Thoracic aorta (tissue), 2 donors: ENCODE data around the gene TTC13. TPM values are rescaled to one million over a fixed set of nuclear protein-coding genes. Genes with fewer than 3 reads are reported as not detected.

Source experiments
- ATAC-seq: fragments of 150-250 bp; one replicate; pipeline ENCODE4 v1.8.0; 2017; ENCODE audit warnings: low read depth; ENCODE audit not compliant: insufficient number of reproducible peaks, low FRiP score
- DNase-seq: peaks from one replicate; pipeline ENCODE4 v3.0.0-alpha.2; 2020; ENCODE audit warnings: low spot score
- H3K27ac ChIP-seq, 2 donors: fragments of 200-600 bp; sonication (generic); 1 replicate in 1 of 2; 2 replicates in 1 of 2; pipeline ENCODE4 v1.5.1; 2016; ENCODE audit warnings: mild to moderate bottlenecking in 2 of 2, moderate library complexity in 2 of 2
- H3K27me3 ChIP-seq: fragments of 200-600 bp; sonication (generic); replicated peaks from 2 replicates; pipeline ENCODE4 v1.6.0; 2016; ENCODE audit warnings: mild to moderate bottlenecking; ENCODE audit not compliant: insufficient read depth
- H3K36me3 ChIP-seq: fragments of 200-600 bp; sonication (generic); one replicate; pipeline ENCODE4 v1.5.1; 2016
- H3K4me1 ChIP-seq, 2 donors: fragments of 200-600 bp; sonication (generic); 1 replicate in 1 of 2; 2 replicates in 1 of 2; pipeline versions ENCODE4 v1.5.1 to v1.6.0; 2016; ENCODE audit warnings: low read depth in 2 of 2, mild to moderate bottlenecking in 1 of 2; ENCODE audit not compliant: control insufficient read depth in 1 of 2
- H3K4me3 ChIP-seq: fragments of 200-600 bp; sonication (generic); 2 replicates; pipeline ENCODE4 v1.5.1; 2016; ENCODE audit warnings: mild to moderate bottlenecking
- H3K9me3 ChIP-seq: fragments of 200-600 bp; sonication (generic); 2 replicates; pipeline ENCODE4 v1.5.1; 2016
- CTCF ChIP-seq: fragments of 200-600 bp; sonication (generic); IDR thresholded peaks from one replicate; pipeline ENCODE4 v1.5.1; 2019; ENCODE audit warnings: antibody characterized with exemption
- total RNA-seq, 2 donors: library from RNA; depleted of rRNA; stranded (reverse); fragments of >200 nt; gene quantifications; one replicate each; pipeline versions ENCODE4 v1.1.0 to v1.2.3, GENCODE V29; 2016

Gene TTC13
- total RNA-seq, 2 donors from 2014 or later: 35.0 to 66.1 TPM

- ATAC-seq: peak; percentile 70
- Histone ChIP-seq H3K4me3 (peak overlapping the region; percentile 23), H3K27ac (peak overlapping the region; percentile 40 to 64), H3K36me3 (peaks cover 3% of the 10 kb centered on the region), H3K27me3 (no peaks in the 10 kb centered on the region), H3K4me1 (peaks cover 9 to 39% of the 10 kb centered on the region in 2 donors), H3K9me3 (no peaks in the 10 kb centered on the region)
- TF ChIP-seq CTCF: no peak
- DNase-seq: no peak
These were observed 67.9 kb downstream of the TTC13 start for GRCh38 chr1:230910755-230911117.

DNA sequence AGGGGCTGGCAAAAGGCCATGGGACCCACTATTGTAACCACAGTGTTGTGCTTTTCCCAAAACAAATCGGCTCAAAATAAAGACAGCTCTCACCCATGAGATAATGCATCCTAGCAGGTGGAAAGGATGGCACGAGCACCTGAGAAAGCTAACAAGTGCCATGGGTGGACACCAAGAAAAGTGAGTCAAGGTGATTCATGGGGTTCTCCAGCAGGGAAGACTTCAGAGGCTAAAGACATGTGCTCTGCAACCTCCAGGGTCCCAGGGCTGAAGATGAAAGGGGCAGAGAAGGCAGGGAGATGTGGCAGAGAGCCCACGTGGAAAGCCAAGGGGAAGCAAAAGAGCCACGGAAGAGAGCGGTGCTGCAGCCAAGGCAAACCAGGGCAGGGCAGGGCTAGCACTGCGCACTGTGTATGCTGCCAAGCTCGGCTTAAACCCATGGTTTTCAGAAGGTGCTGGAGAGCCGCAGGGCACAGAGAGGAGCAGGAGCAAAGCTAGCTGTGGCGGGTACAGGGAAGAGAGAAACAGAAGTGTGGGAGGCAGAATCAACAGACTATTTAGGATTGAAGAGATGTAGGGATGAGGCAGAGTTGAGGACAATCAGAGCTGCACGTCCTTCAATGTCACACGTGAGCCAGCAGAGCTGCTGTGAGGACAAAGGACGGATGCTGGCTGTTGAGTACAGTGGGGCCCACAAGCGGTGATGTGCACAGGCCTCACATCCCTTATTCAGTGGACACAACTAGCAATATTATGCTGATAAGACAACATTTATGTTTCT is 68.5 kb downstream of the TTC13 start:
- peaks cover 3% of the 10 kb centered on the region for H3K36me3 ChIP-seq
- ATAC-seq (peak; percentile 88), DNase-seq (no peak)
- no peaks in the 10 kb centered on the region for H3K9me3 ChIP-seq
- peak overlapping the region; percentile 23 for H3K4me3 ChIP-seq
- peak overlapping the region; percentile 40 to 64 for H3K27ac ChIP-seq
- no peaks in the 10 kb centered on the region for H3K27me3 ChIP-seq
- peaks cover 12 to 45% of the 10 kb centered on the region in 2 donors for H3K4me1 ChIP-seq
- no peak for TF ChIP-seq CTCF

DNA sequence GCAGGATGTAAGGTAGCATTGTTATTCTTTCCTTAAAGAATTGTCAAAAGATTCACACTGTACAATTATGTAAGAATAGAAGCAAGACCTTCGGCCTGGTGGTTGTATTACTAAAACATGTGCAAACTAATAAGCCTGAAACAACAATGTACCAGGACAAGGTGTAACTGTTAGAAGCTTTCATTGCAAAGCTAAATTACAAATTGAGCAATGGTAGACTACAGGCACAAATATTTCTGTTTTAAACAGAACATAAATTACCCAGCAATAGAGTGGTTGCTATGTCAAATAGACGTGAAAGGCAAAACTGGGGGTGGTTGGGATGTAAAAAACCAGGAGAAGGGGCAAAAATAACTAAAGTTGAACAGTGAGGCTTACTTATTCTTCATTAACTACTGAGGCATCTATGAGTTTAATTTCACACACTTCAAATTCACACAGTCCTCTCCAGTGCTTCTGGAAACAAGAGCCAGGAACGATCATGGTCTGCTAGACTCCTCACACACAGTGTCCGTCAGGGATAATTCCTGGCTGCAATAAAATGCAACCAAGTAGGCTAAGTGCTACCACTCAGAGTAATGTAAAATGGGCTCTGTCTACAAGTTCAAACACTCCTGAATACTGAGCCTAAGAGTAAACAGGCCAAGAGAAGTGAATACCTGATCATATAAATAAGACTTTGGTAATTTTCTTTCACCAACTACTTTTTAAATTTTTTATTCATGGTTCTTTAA is 71.0 kb downstream of the TTC13 start:
- Histone ChIP-seq H3K4me3 (no peak overlapping the region), H3K4me1 (peaks cover 9 to 38% of the 10 kb centered on the region in 2 donors), H3K9me3 (no peaks in the 10 kb centered on the region), H3K36me3 (no peaks in the 10 kb centered on the region), H3K27ac (no peak overlapping the region), H3K27me3 (no peaks in the 10 kb centered on the region)
- DNase-seq: no peak
- no peak for ATAC-seq
- no peak for TF ChIP-seq CTCF

DNA sequence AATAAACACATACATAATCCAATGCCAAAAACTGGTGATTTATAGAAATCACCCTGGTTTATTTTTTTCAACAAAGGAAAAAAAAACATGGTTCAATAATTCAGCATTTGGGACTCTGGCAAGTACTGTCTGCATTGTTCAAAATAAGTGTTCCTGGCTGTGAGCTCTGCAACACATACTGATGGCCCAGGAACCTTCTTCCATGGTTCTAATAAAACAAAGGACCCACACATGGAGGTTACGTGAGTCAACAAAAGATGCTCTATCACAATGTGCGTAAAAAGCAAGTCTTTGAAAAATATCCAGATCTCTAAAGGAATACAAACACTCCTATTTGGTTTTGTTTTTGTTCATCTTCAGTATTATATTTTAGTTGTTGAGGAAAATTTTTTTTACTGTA is 72.4 kb downstream of the TTC13 start:
- H3K36me3 ChIP-seq: no peaks in the 10 kb centered on the region
- DNase-seq: no peak
- no peak overlapping the region for H3K4me3 ChIP-seq
- ATAC-seq: no peak
- no peaks in the 10 kb centered on the region for H3K27me3 ChIP-seq
- H3K9me3 ChIP-seq: no peaks in the 10 kb centered on the region
- peak overlapping the region in 1 of 2 donors; percentile 68 for H3K27ac ChIP-seq
- peaks cover 9 to 33% of the 10 kb centered on the region in 2 donors for H3K4me1 ChIP-seq
- TF ChIP-seq CTCF: no peak

DNA sequence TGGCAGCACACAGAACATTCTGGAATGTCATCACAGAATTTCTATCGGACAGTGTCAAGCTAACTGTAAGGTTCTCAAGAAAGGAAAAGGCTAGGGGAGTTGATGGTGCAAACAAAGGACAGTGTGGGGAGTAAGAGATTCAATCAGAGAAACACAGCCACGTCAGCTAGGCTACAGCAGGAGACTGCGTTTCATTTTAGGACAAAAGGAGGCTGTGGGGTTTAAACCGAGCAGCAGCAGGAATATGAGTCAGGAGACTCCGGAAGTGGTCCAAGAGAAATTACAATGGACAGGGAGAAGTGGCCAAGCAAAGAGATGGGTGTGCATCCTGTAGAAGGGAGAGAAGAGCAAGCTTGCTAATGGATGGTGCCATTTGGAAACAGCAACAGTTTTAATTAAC is 72.9 kb downstream of the TTC13 start:
- Histone ChIP-seq H3K9me3 (no peaks in the 10 kb centered on the region), H3K27ac (peak overlapping the region; percentile 32 to 68), H3K27me3 (no peaks in the 10 kb centered on the region), H3K4me3 (peak overlapping the region; percentile 4), H3K36me3 (no peaks in the 10 kb centered on the region), H3K4me1 (peaks cover 13 to 29% of the 10 kb centered on the region in 2 donors)
- ATAC-seq: no peak
- no peak for TF ChIP-seq CTCF
- no peak for DNase-seq
